ENCODE results near the gene ZNF672. TPM values are rescaled to one million over a fixed set of nuclear protein-coding genes. Genes with fewer than 3 reads are reported as not detected.

ZNF672 gene
- total and polyA plus RNA-seq, 2 of the 13 experiments (the other 11 are each of a cell fraction or from before 2014, with no cell fraction given): 17.2 to 22.9 TPM

DNA sequence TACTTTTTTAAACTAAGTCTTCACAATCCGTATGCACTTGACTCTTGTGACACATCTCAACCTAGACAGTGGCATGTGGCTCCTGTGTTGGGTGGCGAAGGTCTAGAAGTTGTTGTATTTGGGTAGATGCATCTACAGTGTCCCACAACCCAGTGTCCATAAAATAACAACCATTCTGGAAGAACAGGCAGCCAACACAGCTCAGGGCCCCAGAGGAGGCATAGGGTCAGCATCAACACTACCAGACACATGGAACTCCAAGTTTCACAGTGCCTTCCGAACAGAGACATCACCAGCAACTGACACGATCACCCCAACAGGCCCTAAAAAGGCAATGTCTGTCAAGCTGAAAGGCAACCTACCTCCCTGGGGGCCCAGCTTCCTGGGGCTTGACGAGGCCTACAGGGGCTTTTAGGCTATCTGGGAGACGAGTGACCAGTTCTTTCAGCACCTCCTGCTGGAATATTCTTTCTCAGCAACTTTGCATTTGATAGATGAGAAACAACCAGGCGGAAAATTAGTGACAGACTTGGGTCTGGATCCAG lies 17.9 kb upstream of the ZNF672 start:
- BruUV-seq (replicated peaks): no TSS peak
- Histone ChIP-seq H3K27me3 (ENCODE audit: control insufficient read depth in 1 of 2, insufficient read depth in 2 of 2, low read length in 2 of 2) (no peaks in the 10 kb centered on the region), H3K36me3 (replicated peaks in 1 of 2; ENCODE audit: control insufficient read depth in 1 of 2, insufficient read depth in 2 of 2, low read length in 2 of 2) (peaks cover 12 to 60% of the 10 kb centered on the region in 2 experiments), H3K4me2 (ENCODE audit: low read depth, low read length) (no peak overlapping the region), H3K9me3 (ENCODE audit: low read length) (no peaks in the 10 kb centered on the region), H3K4me3 (replicated peaks in 1 of 3; ENCODE audit: insufficient read depth in 1 of 3, low read depth in 2 of 3, low read length in 3 of 3) (no peak overlapping the region), H3K4me1 (ENCODE audit: insufficient read depth, low read length) (peaks cover 51% of the 10 kb centered on the region), H3K79me2 (ENCODE audit: insufficient read depth, low read length) (peaks cover 37% of the 10 kb centered on the region), H4K20me1 (ENCODE audit: insufficient read depth, low read length) (no peaks in the 10 kb centered on the region), H2AFZ (ENCODE audit: low read length) (no peak overlapping the region), H3K27ac (ENCODE audit: extremely low read length, insufficient read depth, low read length) (no peak overlapping the region), H3K9ac (ENCODE audit: insufficient read depth, low read depth, low read length) (no peak overlapping the region)
- over 99% methylated on average over 5 of the region's 7 CpGs for WGBS (ENCODE audit: low lambda C conversion rate)
- ChIA-PET CTCF (ENCODE audit: low intra/inter-chr PET ratio, low total read pairs) (no interaction called here), POLR2A (no interaction called here)
- DNase-seq (ENCODE audit: low spot score) (no peak), ATAC-seq (no peak), FAIRE-seq (no peak)
- in situ Hi-C loops (cut with HindIII; ENCODE audit: extremely low pct_ligation_motif_present, low pct_unique_long_range_greater_than_20kb) (no loop called here), intact Hi-C loops (cut with micrococcal nuclease; ENCODE audit: unreplicated experiment) (no loop called here)
- TF ChIP-seq DPF2 (CRISPR knock-in tag; IDR thresholded peaks at IDR 0.05; ENCODE audit: borderline replicate concordance, low read depth) (no peak), KDM5B (CRISPR knock-in tag; IDR thresholded peaks at IDR 0.05; ENCODE audit: borderline replicate concordance) (no peak), TAF1 (CRISPR knock-in tag; IDR thresholded peaks at IDR 0.05) (no peak), SAP130 (CRISPR knock-in tag; IDR thresholded peaks at IDR 0.05; ENCODE audit: low read depth) (no peak), ZNF446 (CRISPR knock-in tag; IDR thresholded peaks at IDR 0.05) (no peak), PCBP1 (IDR thresholded peaks at IDR 0.05; ENCODE audit: borderline replicate concordance, low read depth, low read length) (no peak), ZNF468 (CRISPR knock-in tag; IDR thresholded peaks at IDR 0.05) (no peak)
- TF ChIP-seq, protein P1, sequence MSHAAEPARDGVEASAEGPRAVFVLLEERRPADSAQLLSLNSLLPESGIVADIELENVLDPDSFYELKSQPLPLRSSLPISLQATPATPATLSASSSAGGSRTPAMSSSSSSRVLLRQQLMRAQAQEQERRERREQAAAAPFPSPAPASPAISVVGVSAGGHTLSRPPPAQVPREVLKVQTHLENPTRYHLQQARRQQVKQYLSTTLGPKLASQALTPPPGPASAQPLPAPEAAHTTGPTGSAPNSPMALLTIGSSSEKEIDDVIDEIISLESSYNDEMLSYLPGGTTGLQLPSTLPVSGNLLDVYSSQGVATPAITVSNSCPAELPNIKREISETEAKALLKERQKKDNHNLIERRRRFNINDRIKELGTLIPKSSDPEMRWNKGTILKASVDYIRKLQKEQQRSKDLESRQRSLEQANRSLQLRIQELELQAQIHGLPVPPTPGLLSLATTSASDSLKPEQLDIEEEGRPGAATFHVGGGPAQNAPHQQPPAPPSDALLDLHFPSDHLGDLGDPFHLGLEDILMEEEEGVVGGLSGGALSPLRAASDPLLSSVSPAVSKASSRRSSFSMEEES (CRISPR knock-in tag; IDR thresholded peaks at IDR 0.05): no peak
- TF ChIP-seq, protein P2, sequence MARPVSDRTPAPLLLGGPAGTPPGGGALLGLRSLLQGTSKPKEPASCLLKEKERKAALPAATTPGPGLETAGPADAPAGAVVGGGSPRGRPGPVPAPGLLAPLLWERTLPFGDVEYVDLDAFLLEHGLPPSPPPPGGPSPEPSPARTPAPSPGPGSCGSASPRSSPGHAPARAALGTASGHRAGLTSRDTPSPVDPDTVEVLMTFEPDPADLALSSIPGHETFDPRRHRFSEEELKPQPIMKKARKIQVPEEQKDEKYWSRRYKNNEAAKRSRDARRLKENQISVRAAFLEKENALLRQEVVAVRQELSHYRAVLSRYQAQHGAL (CRISPR knock-in tag; IDR thresholded peaks at IDR 0.05; ENCODE audit: not compliant biosample characterization): no peak
- TF ChIP-seq, protein P3, sequence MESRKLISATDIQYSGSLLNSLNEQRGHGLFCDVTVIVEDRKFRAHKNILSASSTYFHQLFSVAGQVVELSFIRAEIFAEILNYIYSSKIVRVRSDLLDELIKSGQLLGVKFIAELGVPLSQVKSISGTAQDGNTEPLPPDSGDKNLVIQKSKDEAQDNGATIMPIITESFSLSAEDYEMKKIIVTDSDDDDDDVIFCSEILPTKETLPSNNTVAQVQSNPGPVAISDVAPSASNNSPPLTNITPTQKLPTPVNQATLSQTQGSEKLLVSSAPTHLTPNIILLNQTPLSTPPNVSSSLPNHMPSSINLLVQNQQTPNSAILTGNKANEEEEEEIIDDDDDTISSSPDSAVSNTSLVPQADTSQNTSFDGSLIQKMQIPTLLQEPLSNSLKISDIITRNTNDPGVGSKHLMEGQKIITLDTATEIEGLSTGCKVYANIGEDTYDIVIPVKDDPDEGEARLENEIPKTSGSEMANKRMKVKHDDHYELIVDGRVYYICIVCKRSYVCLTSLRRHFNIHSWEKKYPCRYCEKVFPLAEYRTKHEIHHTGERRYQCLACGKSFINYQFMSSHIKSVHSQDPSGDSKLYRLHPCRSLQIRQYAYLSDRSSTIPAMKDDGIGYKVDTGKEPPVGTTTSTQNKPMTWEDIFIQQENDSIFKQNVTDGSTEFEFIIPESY (CRISPR knock-in tag; IDR thresholded peaks at IDR 0.05): no peak
- TF ChIP-seq, protein P4, sequence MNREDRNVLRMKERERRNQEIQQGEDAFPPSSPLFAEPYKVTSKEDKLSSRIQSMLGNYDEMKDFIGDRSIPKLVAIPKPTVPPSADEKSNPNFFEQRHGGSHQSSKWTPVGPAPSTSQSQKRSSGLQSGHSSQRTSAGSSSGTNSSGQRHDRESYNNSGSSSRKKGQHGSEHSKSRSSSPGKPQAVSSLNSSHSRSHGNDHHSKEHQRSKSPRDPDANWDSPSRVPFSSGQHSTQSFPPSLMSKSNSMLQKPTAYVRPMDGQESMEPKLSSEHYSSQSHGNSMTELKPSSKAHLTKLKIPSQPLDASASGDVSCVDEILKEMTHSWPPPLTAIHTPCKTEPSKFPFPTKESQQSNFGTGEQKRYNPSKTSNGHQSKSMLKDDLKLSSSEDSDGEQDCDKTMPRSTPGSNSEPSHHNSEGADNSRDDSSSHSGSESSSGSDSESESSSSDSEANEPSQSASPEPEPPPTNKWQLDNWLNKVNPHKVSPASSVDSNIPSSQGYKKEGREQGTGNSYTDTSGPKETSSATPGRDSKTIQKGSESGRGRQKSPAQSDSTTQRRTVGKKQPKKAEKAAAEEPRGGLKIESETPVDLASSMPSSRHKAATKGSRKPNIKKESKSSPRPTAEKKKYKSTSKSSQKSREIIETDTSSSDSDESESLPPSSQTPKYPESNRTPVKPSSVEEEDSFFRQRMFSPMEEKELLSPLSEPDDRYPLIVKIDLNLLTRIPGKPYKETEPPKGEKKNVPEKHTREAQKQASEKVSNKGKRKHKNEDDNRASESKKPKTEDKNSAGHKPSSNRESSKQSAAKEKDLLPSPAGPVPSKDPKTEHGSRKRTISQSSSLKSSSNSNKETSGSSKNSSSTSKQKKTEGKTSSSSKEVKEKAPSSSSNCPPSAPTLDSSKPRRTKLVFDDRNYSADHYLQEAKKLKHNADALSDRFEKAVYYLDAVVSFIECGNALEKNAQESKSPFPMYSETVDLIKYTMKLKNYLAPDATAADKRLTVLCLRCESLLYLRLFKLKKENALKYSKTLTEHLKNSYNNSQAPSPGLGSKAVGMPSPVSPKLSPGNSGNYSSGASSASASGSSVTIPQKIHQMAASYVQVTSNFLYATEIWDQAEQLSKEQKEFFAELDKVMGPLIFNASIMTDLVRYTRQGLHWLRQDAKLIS (CRISPR knock-in tag; IDR thresholded peaks at IDR 0.05): no peak
- TF ChIP-seq, protein P5, sequence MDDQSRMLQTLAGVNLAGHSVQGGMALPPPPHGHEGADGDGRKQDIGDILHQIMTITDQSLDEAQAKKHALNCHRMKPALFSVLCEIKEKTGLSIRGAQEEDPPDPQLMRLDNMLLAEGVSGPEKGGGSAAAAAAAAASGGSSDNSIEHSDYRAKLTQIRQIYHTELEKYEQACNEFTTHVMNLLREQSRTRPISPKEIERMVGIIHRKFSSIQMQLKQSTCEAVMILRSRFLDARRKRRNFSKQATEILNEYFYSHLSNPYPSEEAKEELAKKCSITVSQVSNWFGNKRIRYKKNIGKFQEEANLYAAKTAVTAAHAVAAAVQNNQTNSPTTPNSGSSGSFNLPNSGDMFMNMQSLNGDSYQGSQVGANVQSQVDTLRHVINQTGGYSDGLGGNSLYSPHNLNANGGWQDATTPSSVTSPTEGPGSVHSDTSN (CRISPR knock-in tag; IDR thresholded peaks at IDR 0.05; ENCODE audit: borderline replicate concordance): no peak
- TF ChIP-seq, protein P6, sequence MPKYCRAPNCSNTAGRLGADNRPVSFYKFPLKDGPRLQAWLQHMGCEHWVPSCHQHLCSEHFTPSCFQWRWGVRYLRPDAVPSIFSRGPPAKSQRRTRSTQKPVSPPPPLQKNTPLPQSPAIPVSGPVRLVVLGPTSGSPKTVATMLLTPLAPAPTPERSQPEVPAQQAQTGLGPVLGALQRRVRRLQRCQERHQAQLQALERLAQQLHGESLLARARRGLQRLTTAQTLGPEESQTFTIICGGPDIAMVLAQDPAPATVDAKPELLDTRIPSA (CRISPR knock-in tag; IDR thresholded peaks at IDR 0.05; ENCODE audit: borderline replicate concordance): no peak
- TF ChIP-seq, protein P7, sequence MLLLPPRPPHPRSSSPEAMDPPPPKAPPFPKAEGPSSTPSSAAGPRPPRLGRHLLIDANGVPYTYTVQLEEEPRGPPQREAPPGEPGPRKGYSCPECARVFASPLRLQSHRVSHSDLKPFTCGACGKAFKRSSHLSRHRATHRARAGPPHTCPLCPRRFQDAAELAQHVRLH (CRISPR knock-in tag; IDR thresholded peaks at IDR 0.05; ENCODE audit: borderline replicate concordance, low read depth): no peak

Data from HepG2 (cell line).